Hematopoietic multipotent progenitor cell treated with erythropoietin and hydrocortisone succinate and interleukin-3 and kit ligand, for 8 days (in vitro differentiated cells): ENCODE results near the gene NMU.
A peak's percentile ranks its signal among the peaks of the same experiment; 100 is the strongest.
"Not testable (repeated sequence)": the region's sequence is repeated elsewhere in the genome, so short reads cannot be mapped to it uniquely, and the experiment has no call there.

Experiments used
- DNase-seq: peaks from one replicate; pipeline ENCODE4 v3.0.0-alpha.2; 2015

NMU gene

DNA sequence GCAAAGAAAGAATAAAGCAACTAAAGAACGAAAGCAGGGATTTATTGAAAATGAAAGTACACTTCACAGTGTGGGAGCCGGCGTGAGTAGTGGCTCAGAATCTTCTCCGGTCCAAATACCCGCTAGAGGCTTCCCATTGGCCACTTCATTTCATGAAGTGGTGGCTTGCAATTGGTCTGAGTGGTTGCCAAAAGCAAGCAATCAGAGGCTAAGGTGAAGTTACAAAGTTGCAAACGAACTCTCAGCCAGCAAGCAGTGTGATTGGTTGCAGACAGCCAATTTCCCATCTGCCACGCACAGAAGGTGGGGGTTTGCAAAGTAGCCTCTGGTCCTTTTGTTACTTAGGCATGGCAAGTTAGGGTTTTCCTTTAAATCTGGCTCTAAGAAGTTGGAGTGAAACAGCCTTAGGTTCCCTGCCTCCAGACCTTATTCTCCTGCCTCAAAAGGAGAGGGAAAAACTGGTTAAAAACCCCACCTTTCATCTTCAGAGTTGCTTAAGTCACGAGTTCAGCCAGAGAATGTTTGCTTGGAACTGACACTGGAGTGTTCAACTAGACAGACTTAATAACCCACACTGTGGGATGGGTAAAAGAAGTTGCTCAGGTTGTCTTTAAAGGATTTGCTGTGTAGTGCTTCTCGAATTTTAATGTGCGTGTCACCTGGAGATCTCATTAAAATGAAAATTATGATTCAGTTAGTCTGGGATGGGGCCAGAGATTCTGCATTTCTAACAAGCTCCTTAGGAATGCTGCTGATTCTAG is 82.5 kb downstream of the NMU start:
- no peak for DNase-seq

DNA sequence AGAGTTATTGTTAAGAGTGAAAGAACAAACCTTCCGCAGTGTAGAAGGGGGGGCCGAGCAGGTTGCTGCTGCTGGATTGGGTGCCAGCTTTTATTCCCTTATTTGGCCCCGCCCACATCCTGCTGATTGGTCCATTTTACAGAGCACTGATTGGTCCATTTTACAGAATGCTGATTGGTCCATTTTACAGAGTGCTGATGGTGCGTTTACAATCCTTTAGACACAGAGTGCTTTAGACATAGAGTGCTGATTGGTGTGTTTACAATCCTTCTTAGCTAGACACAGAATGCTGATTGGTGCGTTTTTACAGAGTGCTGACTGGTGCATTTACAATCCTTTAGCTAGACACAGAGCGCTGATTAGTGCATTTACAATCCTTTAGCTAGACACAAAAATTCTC is 84.1 kb downstream of the NMU start:
- DNase-seq: not testable (repeated sequence)

DNA sequence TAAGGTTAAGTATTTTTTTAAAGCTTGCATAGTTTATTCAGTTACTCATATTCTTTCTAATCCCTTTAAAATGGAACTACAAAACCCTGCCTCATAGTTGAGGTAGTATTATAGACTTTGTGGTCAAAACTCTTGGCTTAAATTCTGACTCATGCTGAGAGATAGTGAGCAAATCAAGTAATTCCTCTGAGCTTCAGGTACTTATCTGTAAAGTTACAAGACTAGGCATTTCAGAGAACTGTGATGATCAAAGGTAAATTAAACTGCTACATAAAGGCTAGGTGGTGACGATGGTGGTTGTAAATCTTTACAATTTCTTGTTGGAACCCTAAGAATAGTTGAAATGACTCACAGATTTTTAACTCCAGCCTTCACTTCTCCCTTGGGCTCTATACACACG is 86.2 kb downstream of the NMU start:
- DNase-seq: no peak

DNA sequence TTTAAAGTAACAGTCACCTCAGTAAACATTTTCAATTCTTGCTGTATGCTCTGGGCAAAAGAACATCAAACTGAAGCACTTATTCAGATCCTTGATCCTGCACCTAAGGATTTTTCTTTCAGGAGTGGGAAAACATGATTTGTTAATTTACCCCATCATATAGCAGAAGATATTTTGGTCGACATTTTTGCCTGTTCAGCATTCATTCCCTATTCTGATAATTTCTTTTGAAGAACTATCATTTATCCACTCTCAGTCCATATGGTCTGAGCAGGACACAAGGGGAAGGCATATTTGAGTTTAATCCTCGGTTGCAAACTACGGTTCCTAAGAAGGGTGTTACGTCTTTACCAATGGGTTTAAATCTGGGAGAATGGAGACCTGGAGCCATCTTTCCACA is 88.2 kb downstream of the NMU start:
- no peak for DNase-seq

DNA sequence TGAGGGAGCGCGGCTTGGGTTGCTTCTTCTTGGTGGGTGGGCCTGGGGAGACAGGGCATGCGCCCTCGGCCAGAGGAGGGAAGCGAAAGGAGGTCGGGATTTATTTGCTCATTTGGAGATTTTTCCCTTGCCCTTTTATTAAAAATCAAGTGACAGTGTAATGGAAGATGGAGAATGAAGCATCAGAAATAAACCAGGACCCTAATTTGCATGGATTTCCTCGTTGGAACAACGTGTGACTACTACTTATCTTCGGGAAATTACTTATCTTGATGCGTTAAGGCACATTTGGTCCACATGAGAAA is 88.7 kb downstream of the NMU start:
- no peak for DNase-seq

DNA sequence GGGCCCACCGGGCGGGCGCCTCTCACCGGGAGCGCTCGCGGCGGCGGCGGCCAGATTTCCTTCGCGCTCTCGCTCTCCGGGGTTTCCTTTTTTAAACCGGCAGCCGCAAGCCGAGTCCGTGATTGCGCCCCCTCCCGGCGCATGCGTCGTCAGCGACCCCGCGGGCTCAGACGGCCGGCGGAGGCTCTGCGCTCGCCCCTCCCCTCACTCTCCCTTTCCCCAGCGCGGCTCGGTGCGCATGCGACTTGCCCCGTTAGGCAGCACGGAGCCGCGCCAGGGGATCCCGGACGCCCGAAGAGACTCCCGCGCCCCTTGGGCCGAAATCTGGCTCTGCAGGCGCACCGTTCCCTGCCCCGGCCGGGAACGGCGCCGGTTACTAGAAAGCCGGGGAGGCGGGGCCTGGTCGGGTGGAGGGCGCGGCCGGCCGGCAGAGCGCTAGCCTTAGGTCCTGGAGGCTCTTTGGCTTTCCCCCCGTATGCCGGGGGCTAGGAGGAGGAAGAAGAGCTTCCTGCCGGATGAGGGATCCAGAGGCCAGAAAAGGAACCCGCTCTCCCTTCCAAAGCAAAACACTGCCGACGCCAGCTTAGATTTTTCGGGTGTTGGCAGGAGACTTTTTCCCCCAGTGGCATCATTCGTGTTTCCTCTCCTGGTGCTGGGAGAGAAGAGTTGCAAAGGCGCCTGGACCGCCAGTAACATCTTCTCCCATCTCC is 89.2 kb downstream of the NMU start, which contains the start of gene CLOCK:
Gene CLOCK (minus strand): TSS at position 154 of the 710 bp plus-strand sequence. CDS start 64,124 bp downstream, outside the sequence.
- peak; percentile 72 for DNase-seq

DNA sequence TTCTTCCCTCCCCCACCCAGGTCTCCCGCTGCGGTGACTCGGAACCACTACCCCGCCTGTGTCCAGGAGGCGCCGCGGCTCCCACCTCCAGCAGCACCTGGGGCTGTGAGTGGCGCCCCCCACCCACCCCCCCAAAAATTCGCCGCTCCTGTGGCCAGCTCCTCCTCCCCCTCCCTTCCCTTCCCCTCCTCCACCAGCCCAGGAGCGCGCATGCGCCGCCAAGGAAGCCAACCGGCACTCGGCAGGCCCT is 89.7 kb downstream of the NMU start:
- no peak for DNase-seq

DNA sequence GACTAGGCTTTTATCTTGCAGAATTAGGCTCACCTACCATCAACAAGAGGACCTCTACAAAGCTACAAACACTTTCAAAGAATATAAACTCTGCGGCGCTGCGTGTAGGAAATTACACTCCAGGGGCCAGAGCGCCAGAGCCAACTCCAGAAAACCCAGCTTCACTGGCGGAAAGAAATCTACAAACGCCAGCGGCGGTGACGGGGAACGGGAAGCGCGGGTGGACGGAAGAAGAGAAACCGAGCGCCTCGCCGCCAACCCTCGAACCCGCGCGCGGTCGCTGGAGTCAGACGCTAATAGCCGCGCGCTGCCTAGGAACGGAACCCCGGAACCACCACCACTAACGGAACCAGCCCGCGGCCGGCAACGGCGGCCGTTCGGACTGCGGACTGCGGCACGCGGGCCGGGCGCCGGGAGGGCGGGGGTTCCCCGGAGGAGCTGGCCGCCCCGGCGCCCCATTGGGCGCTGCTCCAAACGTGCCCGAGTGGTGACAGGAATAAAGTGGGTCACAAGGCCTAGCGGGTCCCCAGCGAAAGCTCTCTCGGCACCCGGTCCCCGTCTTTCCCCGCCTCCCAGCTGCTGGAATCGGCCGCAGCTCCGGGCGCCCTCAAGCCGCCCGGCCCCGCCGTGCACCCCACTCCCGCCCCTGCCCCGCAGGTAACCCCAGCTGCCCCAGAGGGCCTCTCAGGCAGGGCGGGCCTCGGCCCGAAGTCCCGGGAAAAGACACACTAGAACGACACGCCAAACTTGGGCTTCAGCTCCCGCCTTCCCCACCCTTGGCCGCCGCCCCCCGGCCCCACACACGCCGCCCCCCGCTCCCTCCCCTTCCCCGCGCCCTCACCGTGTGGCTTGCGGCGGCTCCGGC is 90.2 kb downstream of the NMU start:
- peak; percentile 73 for DNase-seq
